ENCODE results near the gene IRGQ. TPM values are rescaled to one million over a fixed set of nuclear protein-coding genes. Genes with fewer than 3 reads are reported as not detected.
A peak's percentile ranks its signal among the peaks of the same experiment; 100 is the strongest.

The IRGQ gene
- total RNA-seq, 1 experiment from 2014 or later: 26.5 TPM

- Mint-ChIP-seq H3K36me3 (ENCODE audit: insufficient read depth, unreplicated experiment) (peaks cover 40% of the 10 kb centered on the region), H3K27ac (ENCODE audit: low read depth, unreplicated experiment) (no peak overlapping the region), H3K4me1 (ENCODE audit: insufficient read depth, unreplicated experiment) (peaks cover 6% of the 10 kb centered on the region), H3K27me3 (ENCODE audit: insufficient read depth, unreplicated experiment) (no peaks in the 10 kb centered on the region), H3K9me3 (ENCODE audit: unreplicated experiment) (no peaks in the 10 kb centered on the region), H3K4me3 (ENCODE audit: unreplicated experiment) (no peak overlapping the region)
- TF ChIP-seq, protein P1, sequence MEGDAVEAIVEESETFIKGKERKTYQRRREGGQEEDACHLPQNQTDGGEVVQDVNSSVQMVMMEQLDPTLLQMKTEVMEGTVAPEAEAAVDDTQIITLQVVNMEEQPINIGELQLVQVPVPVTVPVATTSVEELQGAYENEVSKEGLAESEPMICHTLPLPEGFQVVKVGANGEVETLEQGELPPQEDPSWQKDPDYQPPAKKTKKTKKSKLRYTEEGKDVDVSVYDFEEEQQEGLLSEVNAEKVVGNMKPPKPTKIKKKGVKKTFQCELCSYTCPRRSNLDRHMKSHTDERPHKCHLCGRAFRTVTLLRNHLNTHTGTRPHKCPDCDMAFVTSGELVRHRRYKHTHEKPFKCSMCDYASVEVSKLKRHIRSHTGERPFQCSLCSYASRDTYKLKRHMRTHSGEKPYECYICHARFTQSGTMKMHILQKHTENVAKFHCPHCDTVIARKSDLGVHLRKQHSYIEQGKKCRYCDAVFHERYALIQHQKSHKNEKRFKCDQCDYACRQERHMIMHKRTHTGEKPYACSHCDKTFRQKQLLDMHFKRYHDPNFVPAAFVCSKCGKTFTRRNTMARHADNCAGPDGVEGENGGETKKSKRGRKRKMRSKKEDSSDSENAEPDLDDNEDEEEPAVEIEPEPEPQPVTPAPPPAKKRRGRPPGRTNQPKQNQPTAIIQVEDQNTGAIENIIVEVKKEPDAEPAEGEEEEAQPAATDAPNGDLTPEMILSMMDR (IDR thresholded peaks at IDR 0.05; ENCODE audit: unreplicated experiment): no peak
- intact Hi-C loops (cut with micrococcal nuclease): no loop called here
- BruUV-seq (replicated peaks): no TSS peak
- no peak for DNase-seq (ENCODE audit: unreplicated experiment)
- ChIA-PET POLR2A (no interaction called here), CTCF (interaction anchor here (0.6 to 1.0 kb wide), 3 partner anchors 11 to 133 kb away, joined by 3 to 5 read pairs (median 5); no protein-coding TSS in a partner anchor)
Measured at GRCh38 chr19:43561139-43561970, 34.6 kb downstream of the IRGQ start.

DNA sequence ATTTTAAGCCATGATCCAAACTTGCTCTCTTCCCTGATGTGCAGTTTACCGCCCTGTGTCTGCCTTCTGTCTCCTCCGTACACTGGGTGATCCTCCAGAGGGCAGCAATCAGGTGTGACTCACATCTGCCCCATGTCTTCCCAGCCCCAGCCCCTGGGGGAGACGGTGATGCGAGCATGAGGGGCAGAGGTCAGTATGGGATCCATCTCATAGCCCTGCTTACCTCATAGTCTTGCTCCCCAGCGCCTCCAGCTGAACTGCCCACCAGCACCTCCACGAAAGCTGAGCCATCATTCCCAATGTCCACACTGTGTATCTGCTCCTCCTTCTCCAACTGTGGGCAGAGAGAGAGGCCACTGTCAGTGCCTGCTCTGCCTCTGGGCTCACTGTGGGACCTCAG is 35.2 kb downstream of the IRGQ start:
- no peaks in the 10 kb centered on the region for H3K27me3 Mint-ChIP-seq (ENCODE audit: insufficient read depth, unreplicated experiment)
- intact Hi-C loops (cut with micrococcal nuclease): no loop called here
- DNase-seq (ENCODE audit: unreplicated experiment): peak; percentile 10
- BruUV-seq (replicated peaks): no TSS peak
- H3K4me3 Mint-ChIP-seq (ENCODE audit: unreplicated experiment): no peak overlapping the region
- CTCF ChIA-PET: interaction anchor here (0.6 to 0.8 kb wide), 4 partner anchors 10 to 325 kb away, joined by 3 to 6 read pairs (median 5); no protein-coding TSS in a partner anchor
- POLR2A ChIA-PET: no interaction called here
- peaks cover 6% of the 10 kb centered on the region for H3K4me1 Mint-ChIP-seq (ENCODE audit: insufficient read depth, unreplicated experiment)
- no peak overlapping the region for H3K27ac Mint-ChIP-seq (ENCODE audit: low read depth, unreplicated experiment)
- peaks cover 44% of the 10 kb centered on the region for H3K36me3 Mint-ChIP-seq (ENCODE audit: insufficient read depth, unreplicated experiment)
- TF ChIP-seq, protein P1 (IDR thresholded peaks at IDR 0.05; ENCODE audit: unreplicated experiment): no peak
- H3K9me3 Mint-ChIP-seq (ENCODE audit: unreplicated experiment): no peaks in the 10 kb centered on the region

DNA sequence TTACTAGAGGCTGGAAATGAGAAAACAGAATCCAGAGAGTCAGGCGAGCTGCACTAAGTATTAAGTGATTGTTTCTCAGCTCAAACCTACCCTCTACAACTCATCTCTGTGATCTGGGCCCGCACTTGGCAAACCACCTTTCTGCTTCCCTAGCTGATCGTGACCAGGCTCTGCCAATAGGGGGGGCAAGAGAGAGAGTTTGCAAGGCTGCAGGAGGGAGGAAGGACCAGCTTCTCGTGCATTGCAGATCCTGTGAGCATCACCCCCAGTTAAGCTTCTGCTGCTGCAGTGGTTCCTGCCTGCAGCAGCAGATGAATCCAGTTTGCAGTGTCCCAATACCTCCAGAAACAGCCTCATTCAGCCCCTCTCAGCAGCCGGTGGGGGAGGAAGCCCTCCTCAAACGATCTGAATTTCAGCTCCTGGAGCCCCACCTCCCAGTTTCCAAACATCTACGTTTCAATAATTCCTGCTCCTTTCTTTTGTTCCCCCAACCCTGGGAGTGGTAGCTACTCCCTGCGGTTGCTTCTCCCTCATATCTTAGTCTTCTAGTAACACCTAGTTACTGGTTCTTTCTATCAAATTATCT is 40.7 kb downstream of the IRGQ start:
- DNase-seq (ENCODE audit: unreplicated experiment): peak; percentile 81
- no peaks in the 10 kb centered on the region for H3K4me1 Mint-ChIP-seq (ENCODE audit: insufficient read depth, unreplicated experiment)
- ChIA-PET CTCF (interaction anchor here (0.6 to 2.8 kb wide), 30 partner anchors 9 to 225 kb away, joined by 3 to 19 read pairs (median 4); partner anchors contain the start of genes IRGQ, KCNN4 and ZNF576), POLR2A (interaction anchor here (0.5 to 1.6 kb wide), 6 partner anchors 19 to 223 kb away, joined by 3 to 6 read pairs (median 3); partner anchors contain the start of genes IRGQ, ZNF575 and ZNF576)
- no TSS peak for BruUV-seq (replicated peaks)
- no peak overlapping the region for H3K27ac Mint-ChIP-seq (ENCODE audit: low read depth, unreplicated experiment)
- H3K36me3 Mint-ChIP-seq (ENCODE audit: insufficient read depth, unreplicated experiment): peaks cover 50% of the 10 kb centered on the region
- H3K27me3 Mint-ChIP-seq (ENCODE audit: insufficient read depth, unreplicated experiment): no peaks in the 10 kb centered on the region
- TF ChIP-seq, protein P1 (IDR thresholded peaks at IDR 0.05; ENCODE audit: unreplicated experiment): peak; percentile 76
- intact Hi-C loops (cut with micrococcal nuclease): loop anchor here (1.0 kb wide), 1 partner anchor 97 kb away; no protein-coding TSS in a partner anchor
- H3K4me3 Mint-ChIP-seq (ENCODE audit: unreplicated experiment): no peak overlapping the region
- no peaks in the 10 kb centered on the region for H3K9me3 Mint-ChIP-seq (ENCODE audit: unreplicated experiment)

GRCh38 chr19:43554317-43554895 is 41.5 kb downstream of the IRGQ start:
- H3K27me3 Mint-ChIP-seq (ENCODE audit: insufficient read depth, unreplicated experiment): no peaks in the 10 kb centered on the region
- intact Hi-C loops (cut with micrococcal nuclease): no loop called here
- DNase-seq (ENCODE audit: unreplicated experiment): no peak
- H3K9me3 Mint-ChIP-seq (ENCODE audit: unreplicated experiment): no peaks in the 10 kb centered on the region
- H3K4me3 Mint-ChIP-seq (ENCODE audit: unreplicated experiment): no peak overlapping the region
- peaks cover 50% of the 10 kb centered on the region for H3K36me3 Mint-ChIP-seq (ENCODE audit: insufficient read depth, unreplicated experiment)
- no peaks in the 10 kb centered on the region for H3K4me1 Mint-ChIP-seq (ENCODE audit: insufficient read depth, unreplicated experiment)
- ChIA-PET CTCF (interaction anchor here (0.5 to 2.8 kb wide), 27 partner anchors 8 to 226 kb away, joined by 3 to 19 read pairs (median 5); partner anchors contain the start of genes IRGQ, KCNN4 and ZNF576), POLR2A (interaction anchor here (0.5 to 2.1 kb wide), 5 partner anchors 18 to 107 kb away, joined by 3 to 7 read pairs (median 5); partner anchors contain the start of genes IRGQ, ZNF575 and ZNF576)
- H3K27ac Mint-ChIP-seq (ENCODE audit: low read depth, unreplicated experiment): no peak overlapping the region
- TF ChIP-seq, protein P1 (IDR thresholded peaks at IDR 0.05; ENCODE audit: unreplicated experiment): no peak
- BruUV-seq (replicated peaks): no TSS peak
